ENCODE measurements around the gene ZNF140.

DNA sequence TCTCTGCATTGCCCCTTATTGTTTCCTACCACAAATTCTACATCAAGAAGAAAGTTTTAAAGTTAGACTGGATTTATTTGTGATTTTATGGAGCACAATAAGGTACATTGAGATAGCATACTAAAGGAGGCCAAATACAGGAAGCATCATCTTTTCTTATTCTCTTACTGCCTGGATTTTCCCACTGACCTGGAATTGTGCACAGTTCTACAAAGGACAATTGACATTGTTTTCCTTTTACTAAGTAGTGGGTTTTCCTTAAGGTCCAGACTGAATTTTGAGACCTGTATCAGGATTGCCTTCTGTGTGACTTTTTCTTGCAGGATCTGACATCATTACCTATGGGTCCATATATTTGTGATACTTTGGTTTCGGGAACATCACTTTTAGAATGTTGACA, 18.8 kb upstream of the ZNF140 start:
- TF ChIP-seq, protein P1, sequence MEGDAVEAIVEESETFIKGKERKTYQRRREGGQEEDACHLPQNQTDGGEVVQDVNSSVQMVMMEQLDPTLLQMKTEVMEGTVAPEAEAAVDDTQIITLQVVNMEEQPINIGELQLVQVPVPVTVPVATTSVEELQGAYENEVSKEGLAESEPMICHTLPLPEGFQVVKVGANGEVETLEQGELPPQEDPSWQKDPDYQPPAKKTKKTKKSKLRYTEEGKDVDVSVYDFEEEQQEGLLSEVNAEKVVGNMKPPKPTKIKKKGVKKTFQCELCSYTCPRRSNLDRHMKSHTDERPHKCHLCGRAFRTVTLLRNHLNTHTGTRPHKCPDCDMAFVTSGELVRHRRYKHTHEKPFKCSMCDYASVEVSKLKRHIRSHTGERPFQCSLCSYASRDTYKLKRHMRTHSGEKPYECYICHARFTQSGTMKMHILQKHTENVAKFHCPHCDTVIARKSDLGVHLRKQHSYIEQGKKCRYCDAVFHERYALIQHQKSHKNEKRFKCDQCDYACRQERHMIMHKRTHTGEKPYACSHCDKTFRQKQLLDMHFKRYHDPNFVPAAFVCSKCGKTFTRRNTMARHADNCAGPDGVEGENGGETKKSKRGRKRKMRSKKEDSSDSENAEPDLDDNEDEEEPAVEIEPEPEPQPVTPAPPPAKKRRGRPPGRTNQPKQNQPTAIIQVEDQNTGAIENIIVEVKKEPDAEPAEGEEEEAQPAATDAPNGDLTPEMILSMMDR (conservative IDR thresholded peaks at IDR 0.05; ENCODE audit: low read depth, low read length): no peak
- TF ChIP-seq EZH2 (IDR thresholded peaks at IDR 0.05; ENCODE audit: low read length, unreplicated experiment) (no peak), EZH2phosphoT487 (IDR thresholded peaks at IDR 0.05; ENCODE audit: borderline replicate concordance, low read length) (no peak)
